ENCODE results near the gene ARMC2. TPM values are rescaled to one million over a fixed set of nuclear protein-coding genes. Genes with fewer than 3 reads are reported as not detected.

The ARMC2 gene
- total RNA-seq, 2 experiments from 2014 or later, result 2.7 to 4.6 TPM

DNA sequence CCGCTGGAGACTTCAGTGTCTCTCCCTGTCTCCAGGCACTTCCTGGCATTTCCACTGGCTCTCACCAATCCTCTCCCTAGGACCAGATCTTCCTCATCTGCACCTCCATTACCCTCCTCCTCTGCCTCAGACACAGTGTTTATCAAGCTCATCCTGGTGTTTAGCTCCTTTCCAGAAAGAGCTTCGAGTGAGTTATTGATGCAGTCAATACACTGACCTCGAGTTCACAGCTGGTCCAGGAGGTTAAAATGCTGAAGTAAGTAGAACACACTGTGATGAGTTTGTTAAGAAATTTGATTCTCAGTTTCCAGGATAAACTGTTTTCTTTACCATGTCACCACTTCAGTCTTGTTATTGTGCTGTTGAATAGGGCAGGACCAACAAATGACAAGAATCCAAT is 42.1 kb upstream of the ARMC2 start:
- ATAC-seq (no peak), DNase-seq (no peak)
- no peak overlapping the region for H3K4me3 Mint-ChIP-seq
- H3K36me3 Mint-ChIP-seq (ENCODE audit: low read depth), result no peaks in the 10 kb centered on the region
- TF ChIP-seq, protein P1, sequence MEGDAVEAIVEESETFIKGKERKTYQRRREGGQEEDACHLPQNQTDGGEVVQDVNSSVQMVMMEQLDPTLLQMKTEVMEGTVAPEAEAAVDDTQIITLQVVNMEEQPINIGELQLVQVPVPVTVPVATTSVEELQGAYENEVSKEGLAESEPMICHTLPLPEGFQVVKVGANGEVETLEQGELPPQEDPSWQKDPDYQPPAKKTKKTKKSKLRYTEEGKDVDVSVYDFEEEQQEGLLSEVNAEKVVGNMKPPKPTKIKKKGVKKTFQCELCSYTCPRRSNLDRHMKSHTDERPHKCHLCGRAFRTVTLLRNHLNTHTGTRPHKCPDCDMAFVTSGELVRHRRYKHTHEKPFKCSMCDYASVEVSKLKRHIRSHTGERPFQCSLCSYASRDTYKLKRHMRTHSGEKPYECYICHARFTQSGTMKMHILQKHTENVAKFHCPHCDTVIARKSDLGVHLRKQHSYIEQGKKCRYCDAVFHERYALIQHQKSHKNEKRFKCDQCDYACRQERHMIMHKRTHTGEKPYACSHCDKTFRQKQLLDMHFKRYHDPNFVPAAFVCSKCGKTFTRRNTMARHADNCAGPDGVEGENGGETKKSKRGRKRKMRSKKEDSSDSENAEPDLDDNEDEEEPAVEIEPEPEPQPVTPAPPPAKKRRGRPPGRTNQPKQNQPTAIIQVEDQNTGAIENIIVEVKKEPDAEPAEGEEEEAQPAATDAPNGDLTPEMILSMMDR (IDR thresholded peaks at IDR 0.05), result no peak
- no peak overlapping the region for H3K27ac Mint-ChIP-seq
- ChIA-PET CTCF (interaction anchor here (1.0 to 1.4 kb wide), 3 partner anchors 30 to 277 kb away, joined by 3 to 7 read pairs (median 3); no protein-coding TSS in a partner anchor), POLR2A (interaction anchor here (0.6 kb wide), 1 partner anchor 615 kb away, joined by 3 read pairs; no protein-coding TSS in a partner anchor)
- H3K27me3 Mint-ChIP-seq, result no peaks in the 10 kb centered on the region
- intact Hi-C loops (cut with micrococcal nuclease), result no loop called here
- peaks cover 1% of the 10 kb centered on the region for H3K4me1 Mint-ChIP-seq (ENCODE audit: low read depth)
- H3K9me3 Mint-ChIP-seq, result no peaks in the 10 kb centered on the region

DNA sequence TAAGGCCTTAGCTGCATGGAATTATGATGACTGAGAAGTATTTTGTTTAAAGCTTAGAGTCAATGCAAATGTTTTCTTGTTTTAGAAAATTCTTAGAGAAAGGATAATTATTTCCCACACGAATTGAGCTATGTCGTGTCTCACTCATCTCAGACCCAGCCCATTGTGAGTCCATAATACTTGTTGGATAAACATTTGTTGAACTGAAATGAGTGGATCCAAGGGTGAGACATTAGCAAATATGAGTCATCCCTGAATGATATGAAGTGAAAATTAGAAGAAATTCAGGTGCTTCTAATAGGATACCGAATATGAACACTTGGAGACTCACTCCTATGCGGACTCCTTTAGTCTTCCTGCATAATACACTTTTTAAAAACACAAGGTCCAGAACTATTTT is 41.6 kb upstream of the ARMC2 start:
- H3K27me3 Mint-ChIP-seq, result no peaks in the 10 kb centered on the region
- H3K36me3 Mint-ChIP-seq (ENCODE audit: low read depth), result no peaks in the 10 kb centered on the region
- no peak for DNase-seq
- ATAC-seq, result no peak
- intact Hi-C loops (cut with micrococcal nuclease), result no loop called here
- TF ChIP-seq, protein P1 (IDR thresholded peaks at IDR 0.05), result no peak
- no peak overlapping the region for H3K27ac Mint-ChIP-seq
- ChIA-PET POLR2A (no interaction called here), CTCF (interaction anchor here (1.4 kb wide), 2 partner anchors 19 to 29 kb away, joined by 3 to 7 read pairs; no protein-coding TSS in a partner anchor)
- H3K4me1 Mint-ChIP-seq (ENCODE audit: low read depth), result no peaks in the 10 kb centered on the region
- H3K9me3 Mint-ChIP-seq, result no peaks in the 10 kb centered on the region
- no peak overlapping the region for H3K4me3 Mint-ChIP-seq

DNA sequence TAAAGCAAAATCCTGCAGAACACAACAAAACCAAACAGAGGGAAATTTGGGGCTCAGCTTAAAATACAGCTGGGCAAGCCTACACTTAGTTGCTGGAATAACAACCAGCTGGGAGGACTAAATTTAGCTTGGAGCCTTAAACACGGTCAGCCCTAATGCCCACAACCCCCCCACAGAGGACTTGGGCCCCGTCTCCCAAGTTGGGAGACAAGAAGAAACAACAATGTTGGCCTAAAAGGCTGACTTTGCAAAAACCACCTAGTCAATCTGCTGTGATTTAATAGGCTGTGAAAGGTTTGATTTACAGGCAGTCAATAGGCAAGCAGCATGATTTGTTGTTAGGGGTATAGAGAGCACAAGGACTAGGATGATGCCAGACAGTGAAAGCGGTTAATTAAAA is 40.3 kb upstream of the ARMC2 start:
- no peaks in the 10 kb centered on the region for H3K36me3 Mint-ChIP-seq (ENCODE audit: low read depth)
- H3K4me1 Mint-ChIP-seq (ENCODE audit: low read depth), result no peaks in the 10 kb centered on the region
- no peak for ATAC-seq
- no peak for DNase-seq
- H3K27me3 Mint-ChIP-seq, result no peaks in the 10 kb centered on the region
- intact Hi-C loops (cut with micrococcal nuclease), result no loop called here
- no peak overlapping the region for H3K27ac Mint-ChIP-seq
- TF ChIP-seq, protein P1 (IDR thresholded peaks at IDR 0.05), result no peak
- ChIA-PET CTCF (interaction anchor here (1.4 kb wide), 1 partner anchor 20 kb away, joined by 3 read pairs; no protein-coding TSS in a partner anchor), POLR2A (interaction anchor here (0.8 kb wide), 1 partner anchor 23 kb away, joined by 4 read pairs; no protein-coding TSS in a partner anchor)
- H3K9me3 Mint-ChIP-seq, result no peaks in the 10 kb centered on the region
- H3K4me3 Mint-ChIP-seq, result no peak overlapping the region

DNA sequence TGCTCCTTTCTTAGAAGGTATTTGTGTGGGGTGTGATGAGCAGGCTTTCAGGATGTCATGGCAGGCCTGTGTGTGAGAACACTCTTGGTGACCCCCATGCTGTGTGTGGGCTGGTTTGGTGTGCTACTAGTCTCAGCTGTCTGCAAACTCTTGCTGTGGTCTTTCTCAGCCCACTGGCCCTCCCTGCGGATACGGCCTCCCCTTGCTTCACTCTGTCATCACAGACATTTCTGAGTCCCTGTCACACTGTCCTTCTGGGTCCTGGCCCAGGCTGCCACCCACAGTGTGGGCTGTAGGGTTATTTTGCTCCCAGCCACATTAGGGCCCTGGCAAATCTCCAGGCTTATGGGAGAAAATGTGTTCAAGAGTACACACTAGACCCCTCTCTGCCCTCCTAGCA is 39.0 kb upstream of the ARMC2 start:
- POLR2A ChIA-PET, result no interaction called here
- H3K9me3 Mint-ChIP-seq, result no peaks in the 10 kb centered on the region
- ATAC-seq, result no peak

DNA sequence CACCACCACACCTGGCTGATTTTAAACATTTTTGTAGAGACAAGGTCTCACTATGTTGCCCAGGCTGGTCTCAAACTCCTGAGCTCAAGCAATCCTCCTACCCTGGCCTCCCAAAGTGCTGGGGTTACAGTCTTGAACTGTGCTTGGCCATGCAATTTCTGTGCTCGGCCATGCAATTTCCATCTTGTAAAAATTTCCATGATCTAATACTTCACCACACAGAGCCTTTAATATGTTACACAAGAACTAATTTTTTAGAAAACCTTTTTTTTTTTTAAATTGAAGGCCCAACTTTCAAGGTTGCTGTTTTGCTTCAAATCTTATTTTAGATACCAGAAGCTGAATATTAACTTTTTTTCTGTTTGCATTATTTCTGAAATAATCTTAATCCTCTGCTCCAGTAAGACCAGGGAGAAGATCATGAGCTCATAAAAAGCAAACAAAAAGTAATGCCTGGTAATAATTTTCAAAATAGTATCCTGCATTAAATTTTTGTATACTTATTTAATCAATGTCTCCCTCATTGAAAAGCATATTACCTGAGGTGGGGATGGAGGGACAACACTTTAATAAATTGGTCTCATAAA is 38.1 kb upstream of the ARMC2 start:
- intact Hi-C loops (cut with micrococcal nuclease), result no loop called here
- Mint-ChIP-seq H3K4me3 (no peak overlapping the region), H3K27ac (no peak overlapping the region), H3K27me3 (no peaks in the 10 kb centered on the region), H3K4me1 (ENCODE audit: low read depth) (no peaks in the 10 kb centered on the region), H3K36me3 (ENCODE audit: low read depth) (no peaks in the 10 kb centered on the region), H3K9me3 (no peaks in the 10 kb centered on the region)
- POLR2A ChIA-PET, result interaction anchor here (1.4 kb wide), 1 partner anchor 12 kb away, joined by 3 read pairs; no protein-coding TSS in a partner anchor
- CTCF ChIA-PET, result no interaction called here
- ATAC-seq, result no peak
- TF ChIP-seq, protein P1 (IDR thresholded peaks at IDR 0.05), result no peak
- no peak for DNase-seq

More for the DNA sequence above, 39.0 kb upstream of the ARMC2 start:
- no peak for DNase-seq
- H3K27ac Mint-ChIP-seq, result no peak overlapping the region
- no peaks in the 10 kb centered on the region for H3K27me3 Mint-ChIP-seq
- no peaks in the 10 kb centered on the region for H3K36me3 Mint-ChIP-seq (ENCODE audit: low read depth)
- H3K4me3 Mint-ChIP-seq, result no peak overlapping the region
- CTCF ChIA-PET, result no interaction called here
- no peaks in the 10 kb centered on the region for H3K4me1 Mint-ChIP-seq (ENCODE audit: low read depth)
- intact Hi-C loops (cut with micrococcal nuclease), result no loop called here
- TF ChIP-seq, protein P1 (IDR thresholded peaks at IDR 0.05), result no peak
